ENCODE measurements around the gene SDK1.

Gene SDK1

DNA sequence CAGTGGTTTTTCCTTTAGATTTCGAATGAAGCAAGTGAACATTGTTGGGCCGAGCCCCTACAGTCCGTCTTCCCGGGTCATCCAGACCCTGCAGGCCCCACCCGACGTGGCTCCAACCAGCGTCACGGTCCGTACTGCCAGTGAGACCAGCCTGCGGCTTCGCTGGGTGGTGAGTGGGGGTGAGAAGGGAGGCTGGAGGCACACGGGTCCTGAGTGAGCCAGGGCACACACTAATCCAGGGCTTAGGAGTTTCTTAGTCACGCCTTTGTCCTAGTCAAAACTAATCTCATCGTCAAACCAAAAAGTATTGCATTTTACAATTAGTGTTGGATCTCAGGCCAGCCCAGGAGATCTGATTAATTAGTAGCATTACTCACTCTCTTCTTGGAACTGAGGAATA lies 812.2 kb downstream of the SDK1 start:
- H3K4me3 ChIP-seq (ENCODE audit: low read depth in 1 of 5, low read length in 5 of 5) = no peak overlapping the region
- peaks cover 0 to 20% (median 0%) of the 10 kb centered on the region in 5 donors for H3K36me3 ChIP-seq (ENCODE audit: control insufficient read depth in 5 of 5, insufficient read depth in 5 of 5, low read length in 5 of 5)
- H3K27ac ChIP-seq (ENCODE audit: low read depth, low read length) = no peak overlapping the region
- no peak overlapping the region for H3K9ac ChIP-seq (ENCODE audit: low read length in 5 of 5)
- peaks cover 0 to 6% (median 0%) of the 10 kb centered on the region in 5 donors for H3K9me3 ChIP-seq (ENCODE audit: control insufficient read depth in 5 of 5, low read length in 5 of 5)
- no peaks in the 10 kb centered on the region for H3K27me3 ChIP-seq (ENCODE audit: control insufficient read depth in 5 of 5, insufficient read depth in 4 of 5, low read length in 5 of 5)
- no peaks in the 10 kb centered on the region for H3K4me1 ChIP-seq (ENCODE audit: control insufficient read depth in 5 of 5, insufficient read depth in 5 of 5, low read length in 5 of 5)

DNA sequence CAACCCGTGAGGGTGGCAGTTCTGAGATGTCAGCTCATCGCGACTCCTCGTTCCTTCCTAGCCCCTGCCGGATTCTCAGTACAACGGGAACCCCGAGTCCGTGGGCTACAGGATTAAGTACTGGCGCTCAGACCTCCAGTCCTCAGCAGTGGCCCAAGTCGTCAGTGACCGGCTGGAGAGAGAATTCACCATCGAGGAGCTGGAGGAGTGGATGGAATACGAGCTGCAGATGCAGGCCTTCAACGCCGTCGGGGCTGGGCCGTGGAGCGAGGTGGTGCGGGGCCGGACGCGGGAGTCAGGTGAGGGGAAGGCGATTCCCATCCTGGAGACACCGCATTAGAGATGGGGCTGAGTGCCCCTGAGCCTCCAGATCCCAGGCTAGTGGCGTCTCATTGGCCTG lies 812.9 kb downstream of the SDK1 start:
- H3K4me1 ChIP-seq (ENCODE audit: control insufficient read depth in 5 of 5, insufficient read depth in 5 of 5, low read length in 5 of 5) = no peaks in the 10 kb centered on the region
- no peak overlapping the region for H3K27ac ChIP-seq (ENCODE audit: low read depth, low read length)
- H3K9me3 ChIP-seq (ENCODE audit: control insufficient read depth in 5 of 5, low read length in 5 of 5) = peaks cover 0 to 6% (median 0%) of the 10 kb centered on the region in 5 donors
- H3K36me3 ChIP-seq (ENCODE audit: control insufficient read depth in 5 of 5, insufficient read depth in 5 of 5, low read length in 5 of 5) = peaks cover 0 to 20% (median 0%) of the 10 kb centered on the region in 5 donors
- H3K27me3 ChIP-seq (ENCODE audit: control insufficient read depth in 5 of 5, insufficient read depth in 4 of 5, low read length in 5 of 5) = no peaks in the 10 kb centered on the region
- H3K9ac ChIP-seq (ENCODE audit: low read length in 5 of 5) = no peak overlapping the region
- no peak overlapping the region for H3K4me3 ChIP-seq (ENCODE audit: low read depth in 1 of 5, low read length in 5 of 5)

DNA sequence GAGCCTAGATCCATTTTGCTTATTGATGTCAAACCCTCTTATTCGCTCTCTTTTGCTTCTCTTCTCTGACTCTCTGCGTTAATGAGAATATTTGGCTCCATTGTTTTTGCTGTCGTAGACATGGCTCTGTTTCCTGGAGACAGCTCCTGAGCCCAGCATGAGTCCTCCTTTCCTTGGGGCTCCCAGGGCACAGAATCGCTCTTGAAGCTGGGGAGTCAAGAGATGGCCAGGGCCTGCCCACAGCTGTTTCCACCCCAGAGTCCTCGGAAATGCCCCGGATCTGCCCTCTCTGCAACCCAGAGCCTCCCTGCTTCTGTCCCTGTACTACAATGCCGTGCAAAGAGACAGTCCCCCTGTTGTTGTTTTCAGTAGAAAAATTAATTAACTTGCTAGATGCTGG lies 814.4 kb downstream of the SDK1 start:
- H3K9ac ChIP-seq (ENCODE audit: low read length in 5 of 5) = no peak overlapping the region
- H3K4me1 ChIP-seq (ENCODE audit: control insufficient read depth in 5 of 5, insufficient read depth in 5 of 5, low read length in 5 of 5) = no peaks in the 10 kb centered on the region

GRCh38 chr7:4115941-4116610 lies 815.0 kb downstream of the SDK1 start:
- H3K27me3 ChIP-seq (ENCODE audit: control insufficient read depth in 5 of 5, insufficient read depth in 4 of 5, low read length in 5 of 5) = no peaks in the 10 kb centered on the region
- H3K36me3 ChIP-seq (ENCODE audit: control insufficient read depth in 5 of 5, insufficient read depth in 5 of 5, low read length in 5 of 5) = peaks cover 0 to 20% (median 0%) of the 10 kb centered on the region in 5 donors
- H3K27ac ChIP-seq (ENCODE audit: low read depth, low read length) = no peak overlapping the region
- no peak overlapping the region for H3K9ac ChIP-seq (ENCODE audit: low read length in 5 of 5)
- peaks cover 0 to 13% (median 4%) of the 10 kb centered on the region in 5 donors for H3K9me3 ChIP-seq (ENCODE audit: control insufficient read depth in 5 of 5, low read length in 5 of 5)
- H3K4me1 ChIP-seq (ENCODE audit: control insufficient read depth in 5 of 5, insufficient read depth in 5 of 5, low read length in 5 of 5) = no peaks in the 10 kb centered on the region
- H3K4me3 ChIP-seq (ENCODE audit: low read depth in 1 of 5, low read length in 5 of 5) = no peak overlapping the region

More for the DNA sequence above, 814.4 kb downstream of the SDK1 start:
- Histone ChIP-seq H3K27me3 (ENCODE audit: control insufficient read depth in 5 of 5, insufficient read depth in 4 of 5, low read length in 5 of 5) (no peaks in the 10 kb centered on the region), H3K4me3 (ENCODE audit: low read depth in 1 of 5, low read length in 5 of 5) (no peak overlapping the region), H3K9me3 (ENCODE audit: control insufficient read depth in 5 of 5, low read length in 5 of 5) (peaks cover 0 to 10% (median 4%) of the 10 kb centered on the region in 5 donors), H3K27ac (ENCODE audit: low read depth, low read length) (no peak overlapping the region), H3K36me3 (ENCODE audit: control insufficient read depth in 5 of 5, insufficient read depth in 5 of 5, low read length in 5 of 5) (peaks cover 0 to 20% (median 0%) of the 10 kb centered on the region in 5 donors)

- Histone ChIP-seq H3K4me3 (ENCODE audit: low read depth in 1 of 5, low read length in 5 of 5) (no peak overlapping the region), H3K9me3 (ENCODE audit: control insufficient read depth in 5 of 5, low read length in 5 of 5) (peaks cover 0 to 23% (median 4%) of the 10 kb centered on the region in 5 donors), H3K4me1 (ENCODE audit: control insufficient read depth in 5 of 5, insufficient read depth in 5 of 5, low read length in 5 of 5) (no peaks in the 10 kb centered on the region), H3K36me3 (ENCODE audit: control insufficient read depth in 5 of 5, insufficient read depth in 5 of 5, low read length in 5 of 5) (peaks cover 0 to 4% (median 0%) of the 10 kb centered on the region in 5 donors), H3K27ac (ENCODE audit: low read depth, low read length) (no peak overlapping the region), H3K27me3 (ENCODE audit: control insufficient read depth in 5 of 5, insufficient read depth in 4 of 5, low read length in 5 of 5) (no peaks in the 10 kb centered on the region), H3K9ac (ENCODE audit: low read length in 5 of 5) (no peak overlapping the region)
Observed at GRCh38 chr7:4119848-4120247, 818.8 kb downstream of the SDK1 start.

DNA sequence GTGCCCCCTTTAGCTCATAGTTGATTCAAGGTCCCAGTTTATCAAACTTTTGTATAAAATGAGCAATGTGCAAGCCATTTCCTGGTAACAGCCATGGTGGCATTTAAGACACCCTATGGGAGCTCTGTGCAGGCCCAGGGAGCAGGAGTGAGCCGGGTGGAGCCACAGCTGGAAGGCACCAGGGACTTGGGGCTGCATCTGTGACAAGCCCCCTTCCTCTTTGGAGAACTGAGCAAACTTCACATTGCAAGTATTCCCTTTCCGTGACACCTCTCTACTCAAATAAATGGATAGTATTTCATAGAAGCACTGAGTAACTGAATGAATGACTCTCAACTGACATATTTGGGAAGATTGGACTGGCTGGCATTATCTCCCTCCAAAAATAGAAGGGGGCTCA lies 822.3 kb downstream of the SDK1 start:
- Histone ChIP-seq H3K36me3 (ENCODE audit: control insufficient read depth in 5 of 5, insufficient read depth in 5 of 5, low read length in 5 of 5) (peaks cover 0 to 3% (median 0%) of the 10 kb centered on the region in 5 donors), H3K4me1 (ENCODE audit: control insufficient read depth in 5 of 5, insufficient read depth in 5 of 5, low read length in 5 of 5) (no peaks in the 10 kb centered on the region), H3K9ac (ENCODE audit: low read length in 5 of 5) (no peak overlapping the region), H3K27me3 (ENCODE audit: control insufficient read depth in 5 of 5, insufficient read depth in 4 of 5, low read length in 5 of 5) (no peaks in the 10 kb centered on the region), H3K27ac (ENCODE audit: low read depth, low read length) (no peak overlapping the region), H3K4me3 (ENCODE audit: low read depth in 1 of 5, low read length in 5 of 5) (no peak overlapping the region), H3K9me3 (ENCODE audit: control insufficient read depth in 5 of 5, low read length in 5 of 5) (peaks cover 0 to 24% (median 4%) of the 10 kb centered on the region in 5 donors)

DNA sequence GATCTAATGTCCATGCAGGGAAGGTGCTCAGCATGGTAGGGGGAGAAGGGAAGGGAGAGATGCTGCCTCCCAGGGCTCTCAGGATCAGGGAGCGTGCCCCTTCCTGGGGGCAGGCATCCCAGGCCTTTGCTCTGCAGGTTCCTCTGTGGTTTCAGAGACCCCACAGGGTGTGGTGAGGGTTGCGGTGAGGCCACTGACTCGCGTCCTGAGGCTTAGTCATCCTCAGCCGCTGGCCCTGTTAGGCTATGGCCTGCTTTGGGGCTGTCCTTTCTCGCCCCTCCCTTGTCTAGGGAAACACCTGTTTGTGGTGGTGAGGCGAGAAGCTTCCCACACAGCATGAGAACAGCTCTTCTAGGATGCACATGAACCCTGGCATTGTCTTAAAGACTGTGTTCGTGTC lies 822.8 kb downstream of the SDK1 start:
- Histone ChIP-seq H3K9ac (ENCODE audit: low read length in 5 of 5) (no peak overlapping the region), H3K4me3 (ENCODE audit: low read depth in 1 of 5, low read length in 5 of 5) (no peak overlapping the region), H3K4me1 (ENCODE audit: control insufficient read depth in 5 of 5, insufficient read depth in 5 of 5, low read length in 5 of 5) (no peaks in the 10 kb centered on the region), H3K36me3 (ENCODE audit: control insufficient read depth in 5 of 5, insufficient read depth in 5 of 5, low read length in 5 of 5) (peaks cover 0 to 3% (median 0%) of the 10 kb centered on the region in 5 donors), H3K27ac (ENCODE audit: low read depth, low read length) (no peak overlapping the region), H3K27me3 (ENCODE audit: control insufficient read depth in 5 of 5, insufficient read depth in 4 of 5, low read length in 5 of 5) (no peaks in the 10 kb centered on the region), H3K9me3 (ENCODE audit: control insufficient read depth in 5 of 5, low read length in 5 of 5) (peaks cover 0 to 24% (median 4%) of the 10 kb centered on the region in 5 donors)

GRCh38 chr7:4124556-4125477 lies 823.8 kb downstream of the SDK1 start:
- H3K4me1 ChIP-seq (ENCODE audit: control insufficient read depth in 5 of 5, insufficient read depth in 5 of 5, low read length in 5 of 5) = no peaks in the 10 kb centered on the region
- H3K9ac ChIP-seq (ENCODE audit: low read length in 5 of 5) = no peak overlapping the region
- peaks cover 0 to 3% (median 0%) of the 10 kb centered on the region in 5 donors for H3K36me3 ChIP-seq (ENCODE audit: control insufficient read depth in 5 of 5, insufficient read depth in 5 of 5, low read length in 5 of 5)
- no peak overlapping the region for H3K27ac ChIP-seq (ENCODE audit: low read depth, low read length)
- H3K9me3 ChIP-seq (ENCODE audit: control insufficient read depth in 5 of 5, low read length in 5 of 5) = peaks cover 0 to 19% (median 4%) of the 10 kb centered on the region in 5 donors
- H3K27me3 ChIP-seq (ENCODE audit: control insufficient read depth in 5 of 5, insufficient read depth in 4 of 5, low read length in 5 of 5) = no peaks in the 10 kb centered on the region
- H3K4me3 ChIP-seq (ENCODE audit: low read depth in 1 of 5, low read length in 5 of 5) = no peak overlapping the region

DNA sequence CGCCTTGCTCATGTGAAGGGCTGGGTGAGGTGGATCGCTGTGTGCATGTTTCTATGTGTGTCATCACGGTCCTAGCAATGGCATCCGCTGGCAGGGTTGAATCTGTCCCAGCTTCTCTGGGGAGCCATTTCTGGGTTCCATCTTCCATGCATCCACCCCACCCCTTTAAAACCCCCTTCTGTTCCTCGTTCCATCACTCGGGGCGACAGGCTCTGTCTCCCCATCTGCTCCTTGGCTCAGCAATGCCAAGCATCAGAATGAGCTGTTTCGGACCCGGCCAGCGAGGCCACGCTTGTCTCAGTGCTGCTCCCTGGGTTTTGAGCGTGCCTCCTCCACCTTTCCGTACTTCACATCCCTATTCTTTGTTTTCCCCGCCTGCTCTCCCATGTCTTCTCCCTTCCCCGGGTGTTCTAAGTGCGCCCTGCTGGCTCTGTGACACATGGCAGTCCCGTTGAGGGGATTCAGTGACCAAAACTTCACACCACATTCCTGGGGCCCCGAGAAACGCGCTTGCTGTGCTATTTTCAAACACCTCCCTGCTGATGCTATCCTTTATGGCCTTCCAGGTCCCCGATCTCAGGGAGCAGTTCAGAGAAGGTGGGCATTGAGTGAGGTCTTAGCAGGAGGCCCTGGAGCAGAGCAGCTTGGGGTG lies 827.0 kb downstream of the SDK1 start:
- Histone ChIP-seq H3K27me3 (ENCODE audit: control insufficient read depth in 5 of 5, insufficient read depth in 4 of 5, low read length in 5 of 5) (no peaks in the 10 kb centered on the region), H3K9ac (ENCODE audit: low read length in 5 of 5) (no peak overlapping the region), H3K4me1 (ENCODE audit: control insufficient read depth in 5 of 5, insufficient read depth in 5 of 5, low read length in 5 of 5) (no peaks in the 10 kb centered on the region), H3K9me3 (ENCODE audit: control insufficient read depth in 5 of 5, low read length in 5 of 5) (peaks cover 0 to 4% (median 0%) of the 10 kb centered on the region in 5 donors), H3K4me3 (ENCODE audit: low read depth in 1 of 5, low read length in 5 of 5) (no peak overlapping the region), H3K27ac (ENCODE audit: low read depth, low read length) (no peak overlapping the region), H3K36me3 (ENCODE audit: control insufficient read depth in 5 of 5, insufficient read depth in 5 of 5, low read length in 5 of 5) (peaks cover 0 to 4% (median 0%) of the 10 kb centered on the region in 5 donors)

Data from subcutaneous abdominal adipose tissue (tissue), 5 donors.